Natural killer cell (primary cell): Measurements from ENCODE around the gene HEPACAM. TPM values are rescaled to one million over a fixed set of nuclear protein-coding genes. Genes with fewer than 3 reads are reported as not detected.

Experiments
- ATAC-seq, 3 donors: fragments of 150-1000 bp in 2 of 3; fragments of 200-7000 bp in 1 of 3; cut with Tn5 transposase; 1 replicate in 1 of 3; 2 replicates in 2 of 3; pipeline ENCODE4 v1.10.0; 2021; ENCODE audit warnings: mild to moderate bottlenecking in 2 of 3, moderate library complexity in 2 of 3
- DNase-seq, 2 donors: peaks; one replicate each; pipeline versions ENCODE4 v3.0.0 to v3.0.0-alpha.2; 2013 to 2021; ENCODE audit warnings: mixed read lengths in 1 of 2
- H3K27ac ChIP-seq: one replicate; pipeline ENCODE4 v1.5.1; 2013; ENCODE audit warnings: mild to moderate bottlenecking, low read length
- H3K27me3 ChIP-seq: one replicate; pipeline ENCODE4 v1.6.1; 2013; ENCODE audit warnings: low read length; ENCODE audit not compliant: control insufficient read depth, insufficient read depth
- H3K36me3 ChIP-seq: one replicate; pipeline ENCODE4 v1.6.1; 2013; ENCODE audit warnings: low read length; ENCODE audit not compliant: control insufficient read depth, insufficient read depth
- H3K4me1 ChIP-seq: one replicate; pipeline ENCODE4 v1.6.1; 2013; ENCODE audit warnings: low read length; ENCODE audit not compliant: control insufficient read depth, insufficient read depth
- H3K4me3 ChIP-seq: one replicate; pipeline ENCODE4 v1.5.1; 2013; ENCODE audit warnings: low read length
- H3K9me3 ChIP-seq: one replicate; pipeline ENCODE4 v1.6.1; 2013; ENCODE audit warnings: low read length; ENCODE audit not compliant: control insufficient read depth, insufficient read depth
- H3K27ac Mint-ChIP-seq, 2 donors: one replicate each; pipeline ENCODE4 v1.8.0; 2022; ENCODE audit warnings: mild to moderate bottlenecking in 2 of 2, mixed read lengths in 2 of 2, moderate library complexity in 1 of 2
- H3K27me3 Mint-ChIP-seq, 2 donors: one replicate each; pipeline ENCODE4 v1.8.0; 2022; ENCODE audit warnings: low read depth in 2 of 2, mixed read lengths in 2 of 2
- H3K36me3 Mint-ChIP-seq: one replicate; pipeline ENCODE4 v1.8.0; 2022; ENCODE audit warnings: mixed read lengths
- H3K4me1 Mint-ChIP-seq, 2 donors: one replicate each; pipeline ENCODE4 v1.8.0; 2022; ENCODE audit warnings: mixed read lengths in 2 of 2
- H3K4me3 Mint-ChIP-seq: one replicate; pipeline ENCODE4 v1.8.0; 2022; ENCODE audit warnings: mild to moderate bottlenecking, moderate library complexity, mixed read lengths
- H3K9me3 Mint-ChIP-seq, 2 donors: one replicate each; pipeline ENCODE4 v1.8.0; 2022; ENCODE audit warnings: mixed read lengths in 2 of 2
- WGBS: methylation state at CpG from one replicate; pipeline ENCODE4 v1.1.7; 2013; ENCODE audit warnings: missing lambda C conversion rate; ENCODE audit not compliant: insufficient coverage; 5-methylcytosine and 5-hydroxymethylcytosine counted together
- intact Hi-C: fragments of 100-400 bp; cut with micrococcal nuclease; formaldehyde crosslinking; loops from one replicate; pipeline ENCODE4 v1.14.2; 2022
- total RNA-seq, 4 donors: library from RNA; stranded (reverse); fragments of 120-200 nt in 1 of 4; gene quantifications; one replicate each; pipeline versions ENCODE4 v1.2.3 to v1.2.4, GENCODE V29; 2013 to 2022
- TF ChIP-seq, protein P1 (sequence below): fragments of 200-600 bp; IDR thresholded peaks from one replicate; pipeline ENCODE4 v1.8.0; 2022; ENCODE audit warnings: antibody characterized with exemption

The HEPACAM gene
- total RNA-seq, 3 donors from 2014 or later (not counting 1 experiment from before 2014, with no cell fraction given) = not detected

DNA sequence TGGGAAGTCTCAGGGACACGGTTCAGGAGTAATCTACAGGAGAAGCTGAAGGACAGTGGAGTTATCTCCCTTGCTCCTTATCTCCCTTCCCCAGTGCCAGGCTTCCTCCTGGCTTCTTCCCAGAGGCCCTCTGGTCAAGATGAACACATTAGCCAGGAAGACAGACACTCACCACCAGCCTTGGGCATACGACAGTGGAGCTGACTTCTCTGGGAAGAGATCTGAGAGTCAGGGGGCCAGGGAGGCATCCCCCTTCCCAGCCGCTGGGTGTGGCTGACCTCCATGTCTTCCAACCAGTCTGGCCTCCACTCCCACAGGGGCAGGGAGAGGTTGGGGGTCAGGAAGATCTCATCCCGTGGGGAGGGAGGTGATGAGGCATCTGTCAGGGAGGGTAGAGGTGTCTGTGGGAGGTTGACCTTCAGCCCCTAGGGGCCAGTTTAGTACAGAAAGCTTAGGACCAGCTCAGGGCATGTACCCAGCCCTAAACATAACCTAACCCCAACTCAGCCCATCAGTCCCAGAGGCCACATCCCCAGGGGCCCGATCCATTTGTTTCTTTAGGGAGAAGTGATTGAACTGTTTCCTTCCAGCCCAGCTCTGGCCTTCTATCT, 50.9 kb downstream of the HEPACAM start:
- ATAC-seq = no peak
- intact Hi-C loops = no loop called here

DNA sequence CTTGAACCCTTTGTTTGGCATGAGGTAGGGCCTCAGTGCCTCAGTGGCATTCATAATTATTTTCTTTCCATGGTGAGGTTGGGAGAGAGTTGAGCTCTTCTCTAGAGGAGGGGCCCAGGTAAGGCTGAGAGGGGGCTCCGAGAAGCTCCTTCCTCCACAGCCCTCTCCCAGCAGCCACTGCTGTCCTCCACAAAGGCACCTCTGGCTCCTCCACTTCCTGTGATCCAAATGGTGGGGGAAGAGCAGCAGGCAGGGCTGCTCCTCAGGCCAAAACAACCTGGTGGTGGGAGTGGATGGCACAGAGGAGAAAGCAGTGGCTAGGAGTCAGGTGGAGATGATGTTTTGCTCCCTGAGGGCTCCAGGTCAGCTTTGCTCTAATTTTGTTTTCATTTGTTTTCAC, 51.5 kb downstream of the HEPACAM start:
- intact Hi-C loops = no loop called here

More for the DNA sequence above, 50.9 kb downstream of the HEPACAM start:
- Histone ChIP-seq H3K36me3 (no peaks in the 10 kb centered on the region), H3K27ac (no peak overlapping the region), H3K4me1 (no peaks in the 10 kb centered on the region), H3K9me3 (no peaks in the 10 kb centered on the region), H3K4me3 (no peak overlapping the region), H3K27me3 (no peaks in the 10 kb centered on the region)
- no peak for DNase-seq
- H3K27ac Mint-ChIP-seq = no peak overlapping the region
- no peak overlapping the region for H3K4me3 Mint-ChIP-seq
- H3K4me1 Mint-ChIP-seq = peaks cover 0 to 5% of the 10 kb centered on the region in 2 donors
- peaks cover 0 to 5% of the 10 kb centered on the region in 2 donors for H3K27me3 Mint-ChIP-seq
- H3K36me3 Mint-ChIP-seq = no peaks in the 10 kb centered on the region
- TF ChIP-seq, protein P1, sequence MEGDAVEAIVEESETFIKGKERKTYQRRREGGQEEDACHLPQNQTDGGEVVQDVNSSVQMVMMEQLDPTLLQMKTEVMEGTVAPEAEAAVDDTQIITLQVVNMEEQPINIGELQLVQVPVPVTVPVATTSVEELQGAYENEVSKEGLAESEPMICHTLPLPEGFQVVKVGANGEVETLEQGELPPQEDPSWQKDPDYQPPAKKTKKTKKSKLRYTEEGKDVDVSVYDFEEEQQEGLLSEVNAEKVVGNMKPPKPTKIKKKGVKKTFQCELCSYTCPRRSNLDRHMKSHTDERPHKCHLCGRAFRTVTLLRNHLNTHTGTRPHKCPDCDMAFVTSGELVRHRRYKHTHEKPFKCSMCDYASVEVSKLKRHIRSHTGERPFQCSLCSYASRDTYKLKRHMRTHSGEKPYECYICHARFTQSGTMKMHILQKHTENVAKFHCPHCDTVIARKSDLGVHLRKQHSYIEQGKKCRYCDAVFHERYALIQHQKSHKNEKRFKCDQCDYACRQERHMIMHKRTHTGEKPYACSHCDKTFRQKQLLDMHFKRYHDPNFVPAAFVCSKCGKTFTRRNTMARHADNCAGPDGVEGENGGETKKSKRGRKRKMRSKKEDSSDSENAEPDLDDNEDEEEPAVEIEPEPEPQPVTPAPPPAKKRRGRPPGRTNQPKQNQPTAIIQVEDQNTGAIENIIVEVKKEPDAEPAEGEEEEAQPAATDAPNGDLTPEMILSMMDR = no peak
- 79% methylated on average over 4 of the region's 5 CpGs for WGBS
- no peaks in the 10 kb centered on the region for H3K9me3 Mint-ChIP-seq

DNA sequence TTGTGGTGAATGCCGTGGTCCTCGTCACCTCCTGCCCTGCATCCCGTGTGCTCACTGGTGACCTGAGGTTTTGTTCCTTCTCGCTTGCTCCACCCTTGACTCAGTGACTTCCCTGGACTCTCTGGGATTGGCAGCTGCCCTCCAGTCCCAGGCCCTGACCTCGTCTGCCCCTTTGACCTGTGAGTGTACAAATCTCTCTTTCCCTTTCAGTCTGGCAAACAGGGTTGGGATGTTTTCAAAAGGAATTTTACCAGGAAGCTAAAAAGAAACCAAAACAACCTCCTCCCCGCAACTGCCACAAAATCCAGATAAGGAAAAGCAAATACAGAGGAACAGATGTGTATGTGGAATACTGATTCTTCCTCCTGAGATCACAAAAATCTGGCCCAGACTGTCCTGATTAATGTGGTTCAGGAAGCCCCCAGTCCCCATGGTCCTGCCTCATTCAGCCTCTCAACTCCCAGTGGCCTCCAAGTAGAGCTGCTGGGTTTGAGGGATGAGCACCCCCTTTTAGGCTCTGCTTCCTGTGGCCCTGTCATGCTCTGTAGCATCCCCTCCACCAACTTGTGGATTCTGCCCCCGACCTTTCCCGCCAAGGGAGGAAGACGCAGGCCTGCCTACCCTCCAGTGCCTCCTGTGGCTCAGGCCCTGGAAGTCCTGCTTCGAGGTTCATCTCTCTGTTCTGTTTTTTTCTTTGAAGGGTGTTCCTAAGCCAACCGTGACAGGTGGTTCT, 53.3 kb downstream of the HEPACAM start:
- TF ChIP-seq, protein P1 = no peak
- Histone ChIP-seq H3K27ac (no peak overlapping the region), H3K9me3 (no peaks in the 10 kb centered on the region), H3K27me3 (no peaks in the 10 kb centered on the region), H3K4me1 (peaks cover 3% of the 10 kb centered on the region), H3K36me3 (no peaks in the 10 kb centered on the region), H3K4me3 (no peak overlapping the region)
- Mint-ChIP-seq H3K27me3 (peaks cover 0 to 3% of the 10 kb centered on the region in 2 donors), H3K36me3 (no peaks in the 10 kb centered on the region), H3K9me3 (no peaks in the 10 kb centered on the region), H3K4me1 (peaks cover 5 to 28% of the 10 kb centered on the region in 2 donors), H3K4me3 (no peak overlapping the region), H3K27ac (peak overlapping the region in 1 of 2 donors; percentile 16)
- intact Hi-C loops = no loop called here
- WGBS = 69% methylated on average over 10 of the region's 11 CpGs
- no peak for ATAC-seq
- no peak for DNase-seq

More for the DNA sequence above, 51.5 kb downstream of the HEPACAM start:
- Histone ChIP-seq H3K27me3 (no peaks in the 10 kb centered on the region), H3K4me1 (no peaks in the 10 kb centered on the region), H3K9me3 (no peaks in the 10 kb centered on the region), H3K36me3 (no peaks in the 10 kb centered on the region), H3K27ac (no peak overlapping the region), H3K4me3 (no peak overlapping the region)
- DNase-seq = peak in 1 of 2 donors; percentile 9
- Mint-ChIP-seq H3K36me3 (no peaks in the 10 kb centered on the region), H3K27ac (no peak overlapping the region), H3K4me3 (no peak overlapping the region), H3K4me1 (peaks cover 0 to 11% of the 10 kb centered on the region in 2 donors), H3K9me3 (no peaks in the 10 kb centered on the region), H3K27me3 (peaks cover 0 to 5% of the 10 kb centered on the region in 2 donors)
- TF ChIP-seq, protein P1 = no peak
- no CpG with 5 or more reads among the region's 1 CpG for WGBS
- no peak for ATAC-seq
